Measurements from ENCODE around the gene TMEM144.
A peak's percentile ranks its signal among the peaks of the same experiment; 100 is the strongest.
"Not testable (repeated sequence)": the region's sequence is repeated elsewhere in the genome, so short reads cannot be mapped to it uniquely, and the experiment has no call there.

Gene TMEM144

GRCh38 chr4:158192439-158193158 is 17.7 kb upstream of the TMEM144 start:
- no peak for DNase-seq (ENCODE audit: low read depth)

GRCh38 chr4:158193171-158193749 is 17.0 kb upstream of the TMEM144 start:
- DNase-seq (ENCODE audit: low read depth) = peak; percentile 19

GRCh38 chr4:158195297-158195696 is 15.0 kb upstream of the TMEM144 start:
- DNase-seq (ENCODE audit: low read depth) = no peak

GRCh38 chr4:158197194-158197776 is 13.0 kb upstream of the TMEM144 start:
- DNase-seq (ENCODE audit: low read depth) = no peak

GRCh38 chr4:158200214-158200613 is 10.1 kb upstream of the TMEM144 start:
- no peak for DNase-seq (ENCODE audit: low read depth)

- no peak for DNase-seq (ENCODE audit: low read depth)
Measured at GRCh38 chr4:158201322-158201721, 9.0 kb upstream of the TMEM144 start.

- DNase-seq (ENCODE audit: low read depth) = no peak
Measured at GRCh38 chr4:158201876-158202275, 8.4 kb upstream of the TMEM144 start.

GRCh38 chr4:158202481-158202880 is 7.8 kb upstream of the TMEM144 start:
- no peak for DNase-seq (ENCODE audit: low read depth)

- DNase-seq (ENCODE audit: low read depth) = no peak
Measured at GRCh38 chr4:158203436-158203835, 6.8 kb upstream of the TMEM144 start.

GRCh38 chr4:158203929-158204328 is 6.4 kb upstream of the TMEM144 start:
- DNase-seq (ENCODE audit: low read depth) = no peak

- DNase-seq (ENCODE audit: low read depth) = no peak
Measured at GRCh38 chr4:158208963-158209640, 1.2 kb upstream of the TMEM144 start.

- DNase-seq (ENCODE audit: low read depth) = no peak
Measured at GRCh38 chr4:158211222-158211621, 936 bp downstream of the TMEM144 start.

GRCh38 chr4:158213466-158213865 is 3.2 kb downstream of the TMEM144 start:
- DNase-seq (ENCODE audit: low read depth) = no peak

- no peak for DNase-seq (ENCODE audit: low read depth)
Measured at GRCh38 chr4:158214856-158215255, 4.6 kb downstream of the TMEM144 start.

GRCh38 chr4:158217763-158218162 is 7.5 kb downstream of the TMEM144 start:
- DNase-seq (ENCODE audit: low read depth) = no peak

GRCh38 chr4:158219623-158220022 is 9.3 kb downstream of the TMEM144 start:
- no peak for DNase-seq (ENCODE audit: low read depth)

GRCh38 chr4:158224318-158224717 is 14.0 kb downstream of the TMEM144 start:
- not testable (repeated sequence) for DNase-seq (ENCODE audit: low read depth)

GRCh38 chr4:158224999-158225398 is 14.7 kb downstream of the TMEM144 start:
- not testable (repeated sequence) for DNase-seq (ENCODE audit: low read depth)

GRCh38 chr4:158227880-158228279 is 17.6 kb downstream of the TMEM144 start:
- DNase-seq (ENCODE audit: low read depth) = not testable (repeated sequence)

GRCh38 chr4:158228399-158228798 is 18.1 kb downstream of the TMEM144 start:
- DNase-seq (ENCODE audit: low read depth) = not testable (repeated sequence)

GRCh38 chr4:158229768-158230167 is 19.5 kb downstream of the TMEM144 start:
- no peak for DNase-seq (ENCODE audit: low read depth)

- no peak for DNase-seq (ENCODE audit: low read depth)
Measured at GRCh38 chr4:158234671-158235070, 24.4 kb downstream of the TMEM144 start.
